ENCODE results near the gene CELSR1. TPM values are rescaled to one million over a fixed set of nuclear protein-coding genes. Genes with fewer than 3 reads are reported as not detected.

The CELSR1 gene
- total RNA-seq, 2 donors from 2014 or later = 24.2 to 38.2 TPM

DNA sequence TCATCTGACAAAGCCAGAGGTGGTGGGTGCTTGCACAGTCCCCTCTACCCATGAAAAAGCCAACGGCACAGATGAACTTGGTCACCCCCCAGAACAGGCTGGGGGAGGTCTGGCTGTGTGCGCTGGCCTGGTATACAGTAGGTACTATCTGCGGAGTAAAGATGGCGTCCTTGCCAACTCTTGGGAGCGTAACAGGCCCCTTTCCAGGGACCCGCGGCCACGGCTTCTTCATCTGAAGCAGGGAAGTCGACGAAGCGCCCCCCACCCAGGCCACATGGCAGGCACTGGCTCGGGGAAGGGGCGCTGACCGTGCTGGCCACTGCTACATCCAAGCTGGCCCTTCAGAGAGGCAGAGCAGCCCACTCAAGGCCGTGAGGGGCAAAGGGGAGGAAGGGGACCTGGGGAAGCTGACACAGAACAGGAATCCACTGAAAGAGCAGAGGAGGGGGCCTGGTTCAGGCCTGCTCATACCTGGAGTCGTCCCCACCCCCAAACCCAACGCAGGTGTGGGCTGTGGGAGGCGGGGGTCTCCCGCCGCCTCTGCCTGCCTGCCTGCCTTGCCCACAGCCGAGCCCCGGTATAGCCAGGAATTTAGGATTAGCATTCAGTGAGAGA is 75.7 kb downstream of the CELSR1 start:
- TF ChIP-seq POLR2A (IDR thresholded peaks at IDR 0.05) = no peak
- no peak for TF ChIP-seq POLR2AphosphoS5 (IDR thresholded peaks at IDR 0.05)
- no peak for TF ChIP-seq CTCF (IDR thresholded peaks at IDR 0.05)
- Histone ChIP-seq H3K9me3 (no peaks in the 10 kb centered on the region), H3K27ac (no peak overlapping the region), H3K4me1 (replicated peaks) (no peaks in the 10 kb centered on the region), H3K27me3 (replicated peaks; ENCODE audit: insufficient read depth) (no peaks in the 10 kb centered on the region), H3K36me3 (no peaks in the 10 kb centered on the region), H3K4me3 (no peak overlapping the region)
- intact Hi-C loops (cut with DNase I) = no loop called here
- DNase-seq (ENCODE audit: low spot score) = no peak
- WGBS = 94% methylated on average over 20 of the region's 22 CpGs

DNA sequence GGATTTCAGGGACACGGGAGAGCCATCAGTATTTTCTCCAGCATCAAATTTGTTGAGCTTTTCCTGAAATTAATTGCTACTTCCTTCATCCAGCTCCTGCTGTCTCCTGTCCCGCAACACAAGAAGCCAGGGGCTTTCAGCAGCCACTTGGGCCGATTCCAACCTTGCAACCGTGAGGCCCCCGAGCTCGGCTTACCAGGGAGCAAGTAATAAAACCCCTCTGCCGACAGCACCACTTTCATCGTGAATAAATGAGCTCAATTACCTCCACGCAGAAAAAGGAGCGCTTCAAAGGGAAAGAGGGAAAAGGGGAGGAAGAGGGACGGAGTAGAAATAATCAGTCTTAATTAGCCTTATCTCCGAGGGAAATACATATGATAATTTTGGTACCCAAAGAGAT is 76.6 kb downstream of the CELSR1 start:
- Histone ChIP-seq H3K36me3 (no peaks in the 10 kb centered on the region), H3K27ac (no peak overlapping the region), H3K27me3 (replicated peaks; ENCODE audit: insufficient read depth) (no peaks in the 10 kb centered on the region), H3K4me1 (replicated peaks) (no peaks in the 10 kb centered on the region), H3K9me3 (no peaks in the 10 kb centered on the region), H3K4me3 (no peak overlapping the region)
- DNase-seq (ENCODE audit: low spot score) = no peak
- TF ChIP-seq POLR2A (IDR thresholded peaks at IDR 0.05) (no peak), POLR2AphosphoS5 (IDR thresholded peaks at IDR 0.05) (no peak), CTCF (IDR thresholded peaks at IDR 0.05) (no peak)
- 55% methylated on average over 12 of the region's 12 CpGs for WGBS
- intact Hi-C loops (cut with DNase I) = no loop called here

- no peaks in the 10 kb centered on the region for H3K36me3 ChIP-seq
- intact Hi-C loops (cut with DNase I) = no loop called here
- H3K9me3 ChIP-seq = no peaks in the 10 kb centered on the region
- no peak overlapping the region for H3K27ac ChIP-seq
- H3K27me3 ChIP-seq (replicated peaks; ENCODE audit: insufficient read depth) = no peaks in the 10 kb centered on the region
- no peak for DNase-seq (ENCODE audit: low spot score)
- no peak for TF ChIP-seq CTCF (IDR thresholded peaks at IDR 0.05)
- no peak for TF ChIP-seq POLR2AphosphoS5 (IDR thresholded peaks at IDR 0.05)
- TF ChIP-seq POLR2A (IDR thresholded peaks at IDR 0.05) = no peak
- WGBS = 91% methylated on average over 17 of the region's 17 CpGs
- H3K4me3 ChIP-seq = no peak overlapping the region
- no peaks in the 10 kb centered on the region for H3K4me1 ChIP-seq (replicated peaks)
These were observed 77.9 kb downstream of the CELSR1 start for GRCh38 chr22:46459347-46460065.

GRCh38 chr22:46458525-46458924 is 78.9 kb downstream of the CELSR1 start:
- H3K4me1 ChIP-seq (replicated peaks) = no peaks in the 10 kb centered on the region
- 91% methylated on average over 7 of the region's 7 CpGs for WGBS
- H3K27ac ChIP-seq = no peak overlapping the region
- no peaks in the 10 kb centered on the region for H3K27me3 ChIP-seq (replicated peaks; ENCODE audit: insufficient read depth)
- TF ChIP-seq POLR2AphosphoS5 (IDR thresholded peaks at IDR 0.05) (no peak), CTCF (IDR thresholded peaks at IDR 0.05) (no peak), POLR2A (IDR thresholded peaks at IDR 0.05) (no peak)
- H3K4me3 ChIP-seq = no peak overlapping the region
- H3K36me3 ChIP-seq = no peaks in the 10 kb centered on the region
- DNase-seq (ENCODE audit: low spot score) = no peak
- H3K9me3 ChIP-seq = no peaks in the 10 kb centered on the region
- intact Hi-C loops (cut with DNase I) = no loop called here
